GM18511 (cell line): Measurements from ENCODE around the gene DOK6.
A peak's percentile ranks its signal among the peaks of the same experiment; 100 is the strongest.
"Not testable (repeated sequence)": the region's sequence is repeated elsewhere in the genome, so short reads cannot be mapped to it uniquely, and the experiment has no call there.

Experiments used
- ATAC-seq: cut with Tn5 transposase; IDR thresholded peaks from one replicate; pipeline ENCODE4 v1.9.1; 2021; ENCODE audit warnings: mild to moderate bottlenecking, moderate library complexity; ENCODE audit not compliant: unreplicated experiment

Gene DOK6

DNA sequence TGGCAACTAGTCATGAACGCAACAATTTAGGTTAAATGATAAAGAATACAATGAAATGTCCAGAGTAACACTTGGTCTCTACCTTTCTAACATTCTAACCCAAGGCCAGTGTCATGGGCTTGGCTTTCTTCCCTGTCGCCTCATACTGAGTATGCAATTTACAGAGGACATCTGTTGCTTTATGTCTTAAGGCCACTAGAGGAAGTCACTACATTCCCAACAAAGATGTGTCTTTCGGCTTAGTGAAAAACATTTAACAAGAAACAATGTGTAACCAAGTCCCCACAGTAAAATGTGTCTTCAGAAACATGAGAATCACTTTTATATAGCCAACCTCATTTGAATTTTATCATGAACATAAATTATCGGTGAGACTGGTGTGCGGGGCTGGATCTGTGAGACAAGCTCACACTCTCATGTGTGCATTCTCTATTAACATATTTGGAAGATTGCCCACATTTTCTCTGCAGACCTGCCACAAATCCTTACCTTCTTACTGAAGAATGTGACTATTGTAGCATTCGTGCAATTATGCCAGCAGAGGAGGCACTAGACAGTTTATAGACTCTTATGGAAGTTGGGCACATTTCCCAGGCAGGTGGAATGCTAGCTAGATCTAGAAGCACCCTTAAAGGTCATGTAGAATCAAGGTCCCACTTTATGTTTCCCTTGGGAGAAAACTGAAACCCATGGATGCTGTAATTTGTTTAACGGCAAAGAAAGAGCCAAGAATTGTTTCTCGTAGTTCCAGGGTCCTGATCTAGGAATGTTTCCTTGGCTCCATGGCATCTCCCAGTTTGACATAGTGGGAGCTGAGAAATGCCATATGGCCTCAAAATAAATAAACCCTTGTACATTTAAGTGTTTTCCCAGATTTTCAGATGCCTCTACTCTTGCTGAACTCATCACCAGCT lies 445.2 kb downstream of the DOK6 start:
- ATAC-seq = no peak

GRCh38 chr18:69853051-69853450 lies 452.4 kb downstream of the DOK6 start:
- no peak for ATAC-seq

GRCh38 chr18:69854455-69854854 lies 453.8 kb downstream of the DOK6 start:
- no peak for ATAC-seq

DNA sequence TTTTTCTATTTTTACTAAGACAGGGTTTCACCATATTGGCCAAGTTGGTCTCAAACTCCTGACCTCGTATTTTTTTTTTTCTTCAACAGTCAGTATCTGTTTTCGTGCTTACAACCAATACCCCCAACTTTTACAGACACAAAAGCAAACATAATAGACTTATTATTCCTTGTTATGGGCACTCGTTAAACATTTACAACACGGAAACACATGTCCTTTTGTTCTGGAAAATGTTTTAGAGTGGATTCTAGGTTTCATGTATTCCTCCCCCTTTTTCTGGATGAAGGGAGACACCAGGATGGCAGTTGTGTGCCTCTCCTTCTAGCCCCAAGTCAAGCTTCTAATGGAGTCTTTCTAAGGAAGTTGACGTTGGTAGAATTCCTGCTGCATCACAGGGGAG lies 458.2 kb downstream of the DOK6 start:
- ATAC-seq = no peak

DNA sequence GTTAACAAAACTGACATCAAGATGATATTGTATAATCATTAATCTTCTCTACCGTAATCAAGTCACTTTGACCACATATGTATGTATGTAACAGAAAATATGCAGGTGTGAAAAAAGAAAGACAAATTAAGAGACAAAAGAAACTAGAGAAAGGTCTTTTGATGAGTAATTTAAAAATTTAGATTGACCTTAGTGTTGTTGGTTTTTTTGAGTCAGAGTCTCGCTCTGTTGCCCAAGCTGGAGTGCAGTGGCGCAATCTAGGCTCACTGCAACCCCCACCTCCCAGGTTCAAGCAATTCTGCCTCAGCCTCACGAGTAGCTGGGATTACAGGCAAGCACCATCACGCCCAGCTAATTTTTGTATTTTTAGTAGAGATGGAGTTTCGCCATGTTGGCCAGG lies 464.1 kb downstream of the DOK6 start:
- ATAC-seq = peak; percentile 90

DNA sequence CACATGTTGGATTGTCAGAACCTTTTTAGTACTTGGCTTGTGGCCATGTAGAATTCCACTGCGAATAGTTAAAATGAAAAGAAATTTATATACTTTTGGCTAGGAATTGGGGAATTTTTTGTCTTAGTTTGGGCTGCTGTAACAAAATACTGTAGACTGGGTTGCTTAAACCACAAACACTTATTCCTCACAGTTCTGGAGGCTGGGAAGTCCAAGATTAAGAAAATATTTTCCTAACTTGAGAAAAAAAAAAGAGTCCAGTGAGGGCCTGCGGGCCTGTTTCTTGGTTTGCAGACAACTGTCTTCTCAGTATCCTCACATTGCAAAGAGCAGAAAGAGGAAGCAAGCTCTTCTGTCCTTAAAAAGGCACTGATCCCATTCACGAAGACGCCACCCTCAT lies 465.1 kb downstream of the DOK6 start:
- ATAC-seq = no peak

GRCh38 chr18:69866212-69866611 lies 465.5 kb downstream of the DOK6 start:
- no peak for ATAC-seq

DNA sequence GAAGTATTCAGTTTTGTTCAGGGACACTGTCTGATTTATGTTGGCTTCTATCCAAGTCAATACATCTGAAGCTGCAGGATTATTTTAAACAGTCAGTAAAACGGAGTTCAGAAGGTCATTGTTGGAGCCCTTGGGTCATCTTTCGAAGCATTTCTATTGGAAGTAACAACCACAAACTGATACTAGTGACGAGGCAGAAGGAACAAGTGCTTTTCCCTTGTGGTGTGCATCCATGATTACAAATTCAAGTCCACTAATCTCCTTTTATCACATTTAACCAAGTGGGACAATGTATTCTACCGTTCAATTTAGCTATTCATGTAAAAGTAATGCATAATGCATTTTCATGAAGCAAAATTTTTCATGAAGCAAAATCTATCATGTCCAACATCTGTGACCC lies 470.0 kb downstream of the DOK6 start:
- no peak for ATAC-seq

DNA sequence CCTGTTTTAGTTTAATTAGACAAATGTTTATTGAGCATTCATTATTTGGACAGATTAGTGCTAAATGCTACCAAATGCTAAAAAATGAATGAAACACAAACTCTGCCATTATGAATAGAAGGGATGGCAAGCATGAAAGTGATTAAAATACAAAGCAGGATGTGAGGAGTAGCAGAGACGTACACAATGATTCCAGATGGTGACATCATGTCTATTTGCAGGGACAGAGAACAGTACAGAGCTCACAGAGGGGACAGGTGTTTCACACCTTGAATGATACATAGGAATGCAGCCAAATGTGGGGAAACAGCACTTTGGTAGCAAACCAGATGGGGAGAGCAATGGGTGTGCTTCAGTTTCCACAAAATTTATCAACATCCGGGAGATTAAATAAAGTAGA lies 470.7 kb downstream of the DOK6 start:
- ATAC-seq = no peak

- no peak for ATAC-seq
Measured at GRCh38 chr18:69872661-69873060, 472.0 kb downstream of the DOK6 start.

- no peak for ATAC-seq
Measured at GRCh38 chr18:69874058-69874457, 473.4 kb downstream of the DOK6 start.

GRCh38 chr18:69876490-69876889 lies 475.8 kb downstream of the DOK6 start:
- no peak for ATAC-seq

GRCh38 chr18:69878213-69878933 lies 477.7 kb downstream of the DOK6 start:
- ATAC-seq = no peak

DNA sequence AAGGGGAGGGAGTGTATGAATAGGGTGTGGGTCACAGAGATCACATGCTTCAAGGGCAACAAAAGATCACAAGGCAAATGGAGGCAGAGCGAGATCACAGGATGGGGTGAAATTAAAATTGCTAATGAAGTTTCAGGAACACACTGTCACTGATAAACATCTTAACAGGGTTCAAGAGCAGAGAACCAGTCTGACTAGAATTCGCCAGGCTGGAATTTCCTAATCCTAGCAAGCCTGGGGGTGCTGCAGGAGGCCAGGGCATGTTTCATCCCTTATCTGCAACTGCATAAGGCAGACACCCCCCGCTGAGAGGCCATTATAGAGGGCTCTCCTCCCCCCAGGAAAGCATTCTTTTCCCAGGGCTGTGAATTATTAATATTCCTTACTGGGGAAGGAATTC lies 478.4 kb downstream of the DOK6 start:
- ATAC-seq = not testable (repeated sequence)

DNA sequence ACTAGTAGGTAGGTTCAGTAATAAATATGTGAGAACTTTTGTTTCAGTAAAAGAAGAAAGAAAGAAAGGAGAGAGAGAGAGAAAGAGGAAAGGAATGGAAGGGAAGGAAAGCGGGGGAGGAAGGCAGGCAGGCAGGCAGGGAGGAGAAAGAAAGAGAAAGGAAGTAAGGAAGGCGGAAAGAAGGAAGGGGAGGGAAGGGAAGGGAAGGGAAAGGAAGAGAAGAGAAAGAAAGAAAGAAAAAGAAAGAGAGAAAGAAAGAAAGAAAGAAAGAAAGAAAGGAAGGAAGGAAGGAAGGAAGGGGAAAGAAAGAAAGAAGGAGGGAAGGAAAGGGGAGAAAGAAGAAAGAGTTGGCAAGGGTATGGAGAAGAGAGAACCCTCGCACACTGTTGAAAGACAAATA lies 479.4 kb downstream of the DOK6 start:
- ATAC-seq = no peak

- ATAC-seq = peak; percentile 51
Measured at GRCh38 chr18:69882965-69883668, 482.4 kb downstream of the DOK6 start.

DNA sequence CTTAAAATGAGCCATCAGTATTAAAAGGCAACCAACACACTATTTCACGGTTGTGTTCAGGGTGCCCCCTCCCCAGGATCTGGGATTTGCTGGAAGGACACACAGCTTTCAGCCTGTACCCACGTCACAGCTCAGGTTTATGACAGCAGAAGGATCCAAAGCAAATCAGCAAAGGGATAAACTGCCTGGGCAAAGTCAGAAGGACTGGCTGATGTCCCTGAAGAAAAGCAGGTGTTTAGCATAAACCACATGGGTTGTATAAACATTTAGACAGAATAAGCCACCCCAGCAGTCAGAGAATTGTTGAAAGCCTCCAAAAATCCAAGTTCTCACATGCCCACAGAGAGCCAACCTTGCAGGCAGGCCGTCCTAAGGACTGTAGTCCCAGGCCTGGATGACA lies 483.1 kb downstream of the DOK6 start:
- ATAC-seq = no peak

DNA sequence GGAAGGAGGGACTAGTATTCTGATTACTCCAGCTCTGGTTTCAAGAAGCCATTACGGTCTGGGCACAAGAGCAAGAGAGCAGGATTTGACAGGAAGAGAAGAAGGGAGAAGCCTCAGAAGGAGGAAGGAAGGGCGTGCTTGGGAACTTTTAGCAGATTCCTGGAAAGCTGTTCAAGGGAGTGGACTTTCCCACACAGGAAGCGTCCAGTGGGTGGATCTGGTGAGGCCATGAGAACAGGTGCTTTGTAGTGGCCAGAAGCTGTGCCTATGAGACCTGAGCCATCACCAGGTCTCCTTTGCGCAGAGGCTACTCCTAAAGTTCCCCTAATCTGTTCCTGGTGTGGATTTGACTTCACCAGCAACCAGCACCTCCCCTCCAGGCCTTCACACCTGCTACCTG lies 484.7 kb downstream of the DOK6 start:
- ATAC-seq = no peak

DNA sequence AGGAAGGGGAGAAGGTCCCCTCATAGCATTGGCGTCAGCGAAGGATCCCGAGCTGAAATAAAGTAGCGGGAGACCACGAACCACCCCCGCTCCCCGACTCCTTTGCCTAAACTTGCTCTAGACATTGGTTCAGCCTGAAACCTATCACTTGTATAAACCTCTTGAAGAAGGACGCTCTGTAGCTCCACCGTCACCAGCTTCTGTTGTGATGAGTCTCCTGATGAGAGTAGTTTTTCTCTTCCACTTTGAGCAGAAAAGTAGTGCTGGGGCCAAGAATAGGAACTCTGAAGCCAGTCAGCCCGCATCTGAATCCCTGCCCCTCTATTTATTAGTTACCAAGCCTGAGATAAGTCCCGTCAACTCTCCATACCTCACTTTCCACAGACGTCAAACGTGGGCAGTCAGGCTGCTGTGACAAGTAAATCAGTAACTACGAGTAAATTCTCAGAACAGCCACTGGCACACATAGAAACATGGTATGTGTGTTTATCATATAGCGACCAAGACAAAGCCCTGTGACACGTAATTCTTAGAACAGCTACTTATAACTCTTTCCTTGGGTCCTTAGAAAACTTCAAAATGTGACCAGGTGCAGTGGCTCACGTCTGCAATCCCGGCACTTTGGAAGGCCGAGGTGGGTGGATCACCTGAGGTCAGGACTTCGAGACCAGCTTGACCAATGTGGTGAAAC lies 485.3 kb downstream of the DOK6 start:
- ATAC-seq = peak; percentile 79

DNA sequence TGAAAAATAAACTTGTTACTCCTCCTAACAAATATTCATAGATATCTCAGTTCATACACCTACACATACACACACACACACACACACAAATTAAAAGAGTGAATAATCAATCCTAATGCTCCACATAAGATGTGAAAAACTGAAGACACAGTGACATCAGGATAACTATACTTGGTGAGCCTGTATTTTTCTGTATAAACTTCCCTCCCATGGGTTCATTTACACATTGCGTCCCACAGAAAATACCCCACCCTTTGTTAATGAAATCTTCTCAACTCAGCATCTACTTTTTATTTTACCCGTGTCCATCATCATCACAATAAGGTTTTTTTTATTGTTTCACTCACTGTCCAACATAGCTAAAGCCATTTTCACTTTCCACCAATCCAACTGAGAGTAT lies 486.6 kb downstream of the DOK6 start:
- no peak for ATAC-seq

DNA sequence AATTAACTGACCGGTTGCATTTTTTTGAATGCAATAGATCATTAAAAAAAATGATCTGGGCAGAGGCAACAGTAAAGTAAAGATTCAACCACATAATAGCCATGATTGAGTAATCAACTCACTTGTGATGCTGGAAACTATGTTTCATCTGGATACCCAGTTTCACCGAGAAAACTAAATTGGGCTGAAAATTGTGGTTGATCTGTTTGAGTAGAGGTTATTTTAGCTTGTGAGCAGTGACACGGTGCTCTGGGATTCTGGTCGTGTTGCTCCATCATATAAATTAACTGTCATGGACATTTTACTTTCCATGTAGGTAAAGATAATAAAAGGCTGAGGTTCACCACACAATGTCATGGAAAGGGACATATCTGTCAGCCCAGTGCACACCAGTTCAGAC lies 488.3 kb downstream of the DOK6 start:
- no peak for ATAC-seq
